ENCODE data around the gene USP28.
"Not testable (repeated sequence)": the region's sequence is repeated elsewhere in the genome, so short reads cannot be mapped to it uniquely, and the experiment has no call there.

DNA sequence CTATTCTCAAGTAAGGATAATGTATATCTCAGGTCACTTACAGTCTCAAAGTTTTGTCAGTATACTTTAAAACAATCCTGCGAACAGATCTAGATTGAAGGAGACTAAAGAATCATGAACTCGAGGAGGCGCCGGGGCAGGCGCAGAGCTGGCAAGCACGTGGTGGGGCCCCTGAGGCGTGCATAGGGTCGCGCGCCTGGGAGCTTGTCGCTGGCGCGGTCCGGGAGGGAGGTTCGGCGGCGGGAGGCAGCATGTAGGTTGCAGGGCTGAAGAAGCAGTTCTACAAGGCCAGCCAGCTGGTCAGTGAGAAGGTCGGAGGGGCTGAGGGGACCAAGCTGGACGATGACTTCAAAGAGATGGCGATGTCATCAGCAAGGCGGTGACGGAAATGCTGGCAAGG lies 86.4 kb downstream of the USP28 start:
- TF ChIP-seq, protein P1, sequence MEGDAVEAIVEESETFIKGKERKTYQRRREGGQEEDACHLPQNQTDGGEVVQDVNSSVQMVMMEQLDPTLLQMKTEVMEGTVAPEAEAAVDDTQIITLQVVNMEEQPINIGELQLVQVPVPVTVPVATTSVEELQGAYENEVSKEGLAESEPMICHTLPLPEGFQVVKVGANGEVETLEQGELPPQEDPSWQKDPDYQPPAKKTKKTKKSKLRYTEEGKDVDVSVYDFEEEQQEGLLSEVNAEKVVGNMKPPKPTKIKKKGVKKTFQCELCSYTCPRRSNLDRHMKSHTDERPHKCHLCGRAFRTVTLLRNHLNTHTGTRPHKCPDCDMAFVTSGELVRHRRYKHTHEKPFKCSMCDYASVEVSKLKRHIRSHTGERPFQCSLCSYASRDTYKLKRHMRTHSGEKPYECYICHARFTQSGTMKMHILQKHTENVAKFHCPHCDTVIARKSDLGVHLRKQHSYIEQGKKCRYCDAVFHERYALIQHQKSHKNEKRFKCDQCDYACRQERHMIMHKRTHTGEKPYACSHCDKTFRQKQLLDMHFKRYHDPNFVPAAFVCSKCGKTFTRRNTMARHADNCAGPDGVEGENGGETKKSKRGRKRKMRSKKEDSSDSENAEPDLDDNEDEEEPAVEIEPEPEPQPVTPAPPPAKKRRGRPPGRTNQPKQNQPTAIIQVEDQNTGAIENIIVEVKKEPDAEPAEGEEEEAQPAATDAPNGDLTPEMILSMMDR (IDR thresholded peaks at IDR 0.05; ENCODE audit: insufficient read depth, low read depth, low read length) = not testable (repeated sequence)
- TF ChIP-seq EZH2 (IDR thresholded peaks at IDR 0.05; ENCODE audit: insufficient read depth, low read length) = not testable (repeated sequence)
